Renal cortex interstitium (tissue), 11 donors: Measurements from ENCODE around the gene LAPTM5. TPM values are rescaled to one million over a fixed set of nuclear protein-coding genes. Genes with fewer than 3 reads are reported as not detected.
A peak's percentile ranks its signal among the peaks of the same experiment; 100 is the strongest.

Source experiments
- DNase-seq, 11 donors: peaks; one replicate each; pipeline ENCODE4 v3.0.0-alpha.2; 2013; ENCODE audit warnings: low read depth in 9 of 11, low spot score in 4 of 11; ENCODE audit errors: extremely low read depth in 1 of 11
- polyA plus RNA-seq, 3 donors: library from polyadenylated mRNA; unstranded; fragments of 120-200 nt; gene quantifications; one replicate each; pipeline ENCODE4 v1.2.1, GENCODE V29; 2013; ENCODE audit not compliant: insufficient read length in 3 of 3

The LAPTM5 gene
- polyA plus RNA-seq, 3 donors = 14.1 to 16.8 (median 16.1) TPM

DNA sequence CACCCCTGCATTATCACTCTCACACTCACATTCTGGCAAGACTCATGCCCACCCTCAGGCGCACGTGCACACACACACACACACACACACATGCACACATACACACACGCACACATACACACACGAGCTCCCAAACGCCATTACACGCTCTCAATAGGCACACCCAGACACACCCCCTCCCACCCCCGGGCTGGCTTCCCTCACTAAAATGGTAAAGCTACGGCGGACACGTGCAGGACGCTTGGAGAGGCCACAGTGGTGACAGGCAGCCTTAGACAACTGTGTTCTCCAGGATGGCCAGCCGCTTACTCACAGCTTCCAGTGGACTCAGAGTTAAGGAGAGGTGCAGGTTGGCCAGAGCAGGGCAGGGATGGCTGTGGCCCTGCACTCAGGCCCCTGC lies 44.3 kb downstream of the LAPTM5 start:
- DNase-seq = no peak

DNA sequence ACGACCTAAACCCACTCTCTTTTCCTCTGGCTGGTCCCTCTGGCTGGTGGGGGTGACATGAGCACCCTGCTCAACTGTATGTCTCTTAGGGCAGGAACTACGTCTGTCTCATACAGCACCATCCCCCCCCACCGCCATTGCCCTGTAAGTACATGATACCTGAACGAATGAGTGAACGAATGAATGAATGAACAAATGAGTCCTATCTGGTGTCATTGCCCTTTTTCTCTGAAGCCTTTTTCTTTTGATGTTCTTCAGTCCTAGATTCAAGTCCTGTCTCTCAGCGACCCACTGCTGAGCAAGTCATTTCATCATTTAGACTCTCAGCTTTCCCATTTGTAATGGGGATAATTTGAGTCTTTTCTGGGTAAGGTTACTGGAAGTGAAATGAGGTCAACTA lies 45.0 kb downstream of the LAPTM5 start:
- no peak for DNase-seq

DNA sequence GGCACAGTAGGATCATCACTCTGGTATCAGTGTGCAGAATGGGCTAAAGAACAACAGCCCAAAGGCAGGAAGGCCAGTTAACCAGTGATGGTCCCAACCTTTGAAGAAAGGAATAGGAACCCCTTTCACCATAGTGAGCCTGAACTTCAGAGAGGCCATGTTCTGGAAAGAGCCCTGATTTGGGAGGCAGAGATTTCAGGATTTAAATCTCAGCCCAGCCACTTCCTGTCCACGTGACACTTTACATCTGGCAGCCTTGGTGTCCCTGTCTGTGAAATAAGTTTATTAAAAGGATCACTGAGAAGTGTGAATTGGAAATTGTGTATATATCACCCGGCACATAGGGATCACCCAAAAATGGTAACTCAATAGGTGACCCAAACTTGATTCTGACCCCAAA lies 47.2 kb downstream of the LAPTM5 start:
- DNase-seq = no peak

DNA sequence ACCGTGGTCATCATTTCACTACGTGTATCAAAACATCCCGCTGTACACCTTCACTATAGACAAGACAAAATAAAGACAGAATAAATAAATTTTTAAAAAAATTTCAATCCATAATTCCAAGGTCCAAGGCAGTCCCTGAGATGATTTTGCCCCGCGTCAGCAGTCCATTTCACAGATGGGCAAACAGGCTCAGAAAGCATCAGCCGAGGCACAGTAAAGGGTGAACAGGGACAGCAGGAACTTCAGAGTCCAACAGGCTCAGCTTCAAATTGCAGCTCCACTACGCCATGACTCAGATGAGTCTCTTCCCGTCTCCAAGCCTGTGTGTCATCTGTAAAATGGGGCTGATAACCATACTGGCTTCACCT lies 49.2 kb downstream of the LAPTM5 start:
- DNase-seq = no peak

DNA sequence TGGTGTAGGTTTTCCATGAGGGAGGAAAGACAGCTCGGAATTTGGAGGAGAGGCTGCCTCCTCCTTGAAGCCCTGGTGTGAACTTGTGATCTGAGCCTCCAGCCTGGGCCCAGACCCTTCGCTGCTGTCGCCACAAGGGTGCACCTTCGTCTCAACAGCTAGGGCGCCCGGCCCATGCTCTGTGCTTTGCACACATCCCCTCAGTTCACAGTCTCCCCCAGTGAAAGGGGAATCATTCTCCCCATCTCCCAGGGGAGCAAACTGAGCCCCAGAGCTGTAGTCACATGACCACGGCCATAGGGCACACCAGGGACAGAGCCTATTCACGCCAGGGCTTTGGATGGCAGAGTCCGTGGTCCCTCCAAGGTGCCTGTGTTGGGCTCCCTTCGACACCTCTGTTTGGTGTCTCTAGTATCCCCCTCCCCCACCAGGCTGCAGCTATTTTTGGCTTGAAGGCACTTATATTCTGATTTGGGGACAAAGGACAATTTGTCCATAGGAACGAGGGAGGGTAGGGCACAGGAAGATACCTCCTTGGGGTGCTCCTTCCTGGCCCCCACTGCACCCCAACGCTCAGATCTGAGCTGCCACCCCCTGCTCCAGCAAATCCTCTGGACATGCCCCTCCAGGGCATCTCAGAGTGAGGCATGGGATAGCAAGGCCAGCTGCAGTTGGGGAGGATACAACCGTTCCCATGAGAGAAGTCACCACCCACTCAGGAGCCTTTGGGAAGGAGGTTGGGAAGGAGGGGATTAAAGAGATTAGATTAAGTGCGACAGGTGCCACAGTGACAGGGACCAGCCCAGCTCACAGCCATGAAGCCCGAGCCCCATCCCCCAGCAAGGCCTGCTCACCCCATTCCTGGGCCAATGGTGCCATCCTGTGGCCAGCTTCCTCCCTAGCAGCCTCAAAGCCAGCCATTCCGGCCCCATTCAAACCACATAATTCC lies 49.9 kb downstream of the LAPTM5 start:
- peak in 8 of 11 donors; percentile 43 to 69 (median 59) for DNase-seq

DNA sequence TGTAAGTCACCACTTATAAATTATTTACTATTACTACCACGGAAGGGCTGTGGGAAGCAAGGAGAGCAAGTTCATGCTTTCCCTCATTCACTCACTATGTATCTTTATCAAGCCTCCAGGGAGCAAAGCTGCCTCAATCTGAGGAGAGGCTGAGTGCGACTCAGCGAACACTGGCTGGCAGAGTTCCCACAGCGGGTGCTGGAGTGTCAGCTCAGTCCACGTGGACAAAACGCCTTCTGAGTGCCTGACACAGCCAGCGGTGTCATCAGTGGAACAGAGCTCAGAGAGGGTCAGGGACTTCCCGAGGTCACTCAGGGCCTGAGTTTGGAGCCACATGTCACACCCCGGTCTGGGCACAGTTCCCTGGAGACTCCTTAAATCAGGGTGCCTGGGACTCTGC lies 51.0 kb downstream of the LAPTM5 start:
- no peak for DNase-seq

DNA sequence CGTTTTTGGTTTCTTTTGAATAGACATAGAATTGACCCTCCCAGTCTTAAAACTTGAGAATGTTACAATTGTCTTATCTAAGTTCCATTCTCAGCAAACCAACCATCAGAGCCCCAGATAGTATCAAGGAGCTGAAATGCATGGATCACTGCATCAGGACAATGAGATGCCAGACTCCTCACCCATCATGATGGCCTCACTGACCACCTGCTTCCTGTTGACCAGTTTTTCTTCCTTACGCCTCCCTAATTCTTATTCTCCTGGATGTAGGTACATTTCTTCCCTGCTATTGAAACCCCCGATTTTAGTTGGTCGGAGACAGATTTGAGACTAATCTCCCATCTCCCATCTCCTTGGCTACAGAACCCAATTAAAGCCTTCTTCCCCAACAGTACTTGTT lies 51.9 kb downstream of the LAPTM5 start:
- DNase-seq = no peak

DNA sequence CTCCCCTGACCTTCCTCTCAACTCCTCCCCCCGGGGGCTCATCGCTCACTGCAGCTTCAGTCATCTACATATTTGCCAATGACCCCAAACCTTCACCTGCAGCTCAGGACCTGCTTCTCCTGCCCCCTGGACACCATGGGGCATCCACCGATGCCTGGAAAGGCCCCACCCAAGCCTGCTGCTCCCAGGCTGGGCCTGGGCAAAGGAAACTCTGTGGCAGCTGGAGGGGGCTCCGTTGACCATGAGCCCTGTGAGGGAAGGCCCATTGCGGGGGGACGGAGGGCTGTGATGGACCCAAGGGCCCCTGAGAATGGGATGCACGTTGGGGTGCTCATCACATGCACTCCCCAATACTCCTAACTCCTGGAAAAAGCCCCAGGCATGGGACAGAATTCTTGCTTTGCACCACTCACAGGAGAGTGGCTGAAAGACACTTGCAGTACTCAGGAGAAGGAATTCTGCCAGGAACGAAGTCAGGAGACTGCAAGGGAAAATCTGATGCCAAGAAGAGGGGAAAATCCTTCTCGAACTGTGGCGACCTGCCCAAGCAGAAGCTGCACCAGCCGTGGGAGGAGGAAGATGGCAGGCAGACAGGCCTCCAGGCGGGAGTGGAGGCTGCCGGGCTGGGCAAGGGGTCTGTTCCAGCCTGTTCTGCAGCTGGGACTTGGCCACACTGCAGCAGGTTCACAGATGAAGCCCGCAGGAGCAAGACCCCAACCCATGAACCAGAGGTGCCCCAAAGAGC lies 52.6 kb downstream of the LAPTM5 start:
- no peak for DNase-seq

DNA sequence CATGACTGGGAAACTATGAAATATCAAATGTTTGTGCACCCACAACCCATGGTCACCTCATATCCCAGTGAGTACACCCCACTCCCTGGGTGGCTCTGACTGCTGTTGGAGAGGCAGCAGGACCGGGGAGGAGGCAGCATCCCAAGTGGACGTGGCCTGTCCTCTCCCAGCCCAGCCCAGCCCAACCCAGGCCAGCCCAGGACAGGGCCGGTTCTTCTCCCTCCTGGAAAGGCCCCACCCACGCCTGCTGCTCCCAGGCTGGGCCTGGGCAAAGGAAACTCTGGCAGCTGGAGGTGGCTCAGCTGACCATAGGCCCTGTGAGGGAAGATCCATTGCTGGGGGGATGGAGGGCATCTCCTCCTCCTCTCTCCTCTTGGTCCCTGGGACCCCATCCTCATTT lies 53.3 kb downstream of the LAPTM5 start:
- DNase-seq = no peak

DNA sequence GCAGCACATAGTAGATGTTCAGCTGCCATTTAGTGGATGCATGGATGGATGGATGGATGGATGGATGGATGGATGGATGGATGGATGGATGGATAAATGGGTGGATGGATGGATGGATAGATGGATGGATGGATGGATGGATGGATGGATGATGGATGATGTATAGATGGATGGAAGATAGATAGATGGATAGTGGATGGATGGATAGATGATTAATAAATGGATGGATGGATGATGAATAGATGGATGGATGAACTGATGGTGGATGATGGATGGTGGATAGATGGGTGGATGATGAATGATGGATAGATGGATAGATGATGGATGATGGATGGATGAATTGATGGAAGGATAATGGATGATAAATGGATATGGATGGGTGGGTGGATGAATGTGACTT lies 54.8 kb downstream of the LAPTM5 start:
- no peak for DNase-seq

DNA sequence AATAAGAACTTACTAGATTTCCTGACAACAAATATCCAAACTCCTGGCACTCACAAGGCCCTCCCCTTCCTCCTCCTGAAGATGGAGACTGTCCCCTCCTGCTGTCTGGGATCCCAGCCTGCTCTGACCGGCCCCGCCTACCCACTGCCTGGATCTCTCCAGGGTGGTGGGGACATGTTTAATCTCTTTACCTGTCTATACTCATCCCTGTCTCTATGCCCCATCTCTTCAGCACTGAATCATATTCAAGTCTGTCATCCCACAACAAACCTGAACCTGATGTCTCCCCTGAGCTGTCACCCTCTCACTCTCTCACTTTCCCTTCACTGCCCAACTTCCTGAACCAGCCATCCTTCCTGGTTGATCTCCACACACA lies 56.3 kb downstream of the LAPTM5 start:
- no peak for DNase-seq

DNA sequence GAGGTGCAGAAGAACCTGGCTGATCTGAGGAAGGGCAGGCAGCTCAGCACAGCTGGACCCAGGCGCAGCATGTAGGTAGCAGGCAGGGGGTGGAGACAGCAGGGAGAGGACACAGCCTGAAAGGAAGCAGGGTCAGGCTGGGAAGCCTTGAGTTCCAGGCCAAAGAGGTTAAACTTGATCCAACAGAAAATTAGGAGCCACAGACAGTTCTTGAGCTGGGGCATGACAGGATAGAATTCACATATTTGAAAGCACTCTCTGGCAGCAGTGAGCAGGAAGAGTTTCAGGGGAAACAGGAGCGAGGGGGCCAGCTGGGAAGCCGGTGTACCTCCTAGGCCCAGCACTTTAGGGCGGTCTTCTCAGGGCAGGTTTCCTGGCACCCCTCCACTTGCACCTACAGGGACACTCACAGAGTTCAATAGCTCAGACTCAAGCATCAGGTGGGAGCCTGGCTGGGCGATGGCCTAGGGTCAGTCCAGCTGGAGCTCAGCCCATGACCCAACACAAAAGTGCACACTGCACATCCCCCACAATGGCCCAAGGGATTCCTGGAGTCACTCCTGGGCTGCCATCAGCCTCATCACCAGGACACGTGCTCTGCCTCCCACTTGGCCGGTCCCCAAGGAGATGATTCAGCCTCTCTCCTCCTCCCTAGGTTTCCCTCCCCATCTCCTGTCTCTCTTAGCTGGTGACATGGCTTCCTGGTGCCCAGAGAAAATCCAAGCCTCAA lies 56.9 kb downstream of the LAPTM5 start:
- DNase-seq = no peak

DNA sequence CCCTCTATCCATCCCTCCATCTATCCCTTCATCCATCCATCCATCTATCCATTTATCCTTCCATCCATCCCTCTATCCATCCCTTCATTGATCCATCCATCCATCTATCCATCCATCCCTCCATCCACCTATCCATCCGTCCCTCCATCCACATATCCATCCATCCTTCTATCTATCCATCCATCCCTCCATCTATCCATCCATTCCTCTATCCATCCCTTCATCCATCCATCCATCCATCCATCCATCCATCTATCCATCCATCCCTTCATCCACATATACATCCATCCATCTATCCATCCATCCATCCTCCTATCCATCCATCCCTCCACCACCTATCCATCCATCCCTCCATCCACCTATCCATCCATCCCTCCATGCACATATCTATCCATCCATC lies 57.8 kb downstream of the LAPTM5 start:
- DNase-seq = no peak

DNA sequence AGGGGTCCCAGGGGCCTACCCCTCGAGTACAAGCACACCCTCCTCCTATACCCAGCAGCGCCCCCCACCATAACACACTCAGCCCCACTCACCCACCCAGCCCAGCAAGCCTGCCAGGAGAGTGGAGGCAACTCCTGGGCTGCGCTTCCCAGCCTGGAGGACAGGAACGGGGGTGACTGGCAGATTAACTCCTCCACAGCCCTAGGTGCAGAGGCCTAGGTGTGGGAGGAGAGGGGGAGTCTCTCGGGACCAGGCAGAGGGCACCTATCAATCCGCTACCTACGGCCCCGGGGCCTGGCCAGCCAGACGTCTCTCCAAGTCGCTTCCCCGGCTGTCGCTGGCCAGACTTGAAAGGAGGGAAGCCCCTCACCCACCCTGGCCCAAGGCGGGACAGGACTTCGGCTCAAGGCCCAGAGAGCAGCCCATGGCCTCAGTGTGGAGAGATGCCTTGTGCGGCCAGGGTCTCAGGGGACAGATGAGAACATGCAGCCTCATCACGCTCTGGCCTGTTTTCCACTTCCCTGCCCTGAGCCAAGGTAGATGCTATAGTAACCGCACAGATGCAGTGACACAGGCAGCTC lies 59.1 kb downstream of the LAPTM5 start:
- DNase-seq = no peak

DNA sequence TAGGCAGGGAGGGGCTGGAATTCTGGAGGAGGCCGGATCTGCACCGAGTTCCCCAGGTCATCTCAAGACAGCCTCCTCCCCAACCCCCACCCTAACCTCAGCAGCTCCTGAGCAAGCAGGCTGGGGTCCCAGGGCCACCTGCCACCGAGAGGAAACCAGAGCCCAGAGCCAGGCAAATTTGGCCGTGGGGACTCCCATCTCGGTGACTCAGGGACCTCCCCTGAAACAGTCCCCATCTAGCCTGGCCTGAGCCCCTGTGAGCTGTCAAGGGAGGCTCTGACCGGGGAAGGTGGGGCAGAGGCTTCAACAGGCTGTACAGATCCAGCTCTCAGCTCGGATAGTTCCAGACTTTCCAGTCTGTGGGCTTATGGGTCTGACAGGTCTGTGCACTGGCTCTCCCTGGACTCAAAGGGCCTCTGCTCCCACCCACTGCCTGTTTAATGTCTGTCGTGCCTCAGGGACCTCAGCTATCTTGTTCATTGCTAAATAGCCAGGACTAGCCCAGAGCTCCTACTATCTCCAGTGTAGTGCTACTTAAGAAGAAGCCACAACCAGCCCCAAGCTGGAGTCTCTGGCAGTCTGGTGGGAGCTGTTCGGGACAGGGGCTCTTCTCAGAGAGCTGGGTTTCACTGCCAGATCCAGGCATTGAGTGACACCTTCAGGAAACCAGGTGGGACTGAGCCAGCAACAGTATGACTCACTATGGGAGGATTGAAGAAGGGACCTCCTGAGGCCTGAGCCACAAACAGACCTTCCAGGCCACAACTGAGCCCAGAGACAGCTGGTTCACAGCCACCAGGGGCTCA lies 59.8 kb downstream of the LAPTM5 start:
- no peak for DNase-seq

DNA sequence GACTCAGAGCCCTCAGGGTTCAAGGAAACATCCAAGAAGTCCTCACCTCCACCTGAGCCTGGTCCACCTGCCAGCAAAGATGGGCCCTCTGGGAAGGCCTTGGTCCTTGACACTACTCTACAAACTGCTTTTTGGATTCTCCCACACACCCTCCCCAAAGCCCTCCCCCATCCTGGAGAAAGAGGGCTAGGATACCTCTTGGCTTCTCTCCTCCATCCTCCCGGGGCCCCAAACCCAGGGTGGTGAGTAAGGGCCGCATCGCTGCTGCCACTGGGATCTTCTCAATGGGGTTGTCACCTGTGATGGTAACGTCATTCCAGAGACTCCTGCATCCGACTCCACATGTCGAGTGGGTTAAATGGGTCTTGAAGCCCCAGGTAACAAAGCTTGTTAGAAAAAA lies 60.7 kb downstream of the LAPTM5 start:
- no peak for DNase-seq

DNA sequence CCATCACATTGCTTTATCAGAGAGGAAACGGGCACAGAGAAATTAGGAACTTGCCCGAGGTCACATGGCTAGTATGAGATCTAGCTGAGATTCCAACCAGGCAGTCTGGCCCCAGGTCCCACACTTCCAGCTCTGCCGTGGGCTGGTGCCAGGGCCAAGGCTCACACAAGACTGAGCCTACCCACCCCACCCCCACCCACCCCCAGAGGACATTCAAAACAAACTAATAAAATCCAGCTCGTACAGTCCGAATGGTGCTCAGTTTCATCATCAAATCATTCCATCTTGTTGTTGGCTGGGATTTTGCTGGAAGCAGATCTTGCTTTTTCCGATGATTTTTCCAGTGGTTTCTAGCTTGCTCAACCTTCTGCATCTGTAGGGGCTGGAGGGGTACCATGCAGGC lies 62.1 kb downstream of the LAPTM5 start:
- no peak for DNase-seq

DNA sequence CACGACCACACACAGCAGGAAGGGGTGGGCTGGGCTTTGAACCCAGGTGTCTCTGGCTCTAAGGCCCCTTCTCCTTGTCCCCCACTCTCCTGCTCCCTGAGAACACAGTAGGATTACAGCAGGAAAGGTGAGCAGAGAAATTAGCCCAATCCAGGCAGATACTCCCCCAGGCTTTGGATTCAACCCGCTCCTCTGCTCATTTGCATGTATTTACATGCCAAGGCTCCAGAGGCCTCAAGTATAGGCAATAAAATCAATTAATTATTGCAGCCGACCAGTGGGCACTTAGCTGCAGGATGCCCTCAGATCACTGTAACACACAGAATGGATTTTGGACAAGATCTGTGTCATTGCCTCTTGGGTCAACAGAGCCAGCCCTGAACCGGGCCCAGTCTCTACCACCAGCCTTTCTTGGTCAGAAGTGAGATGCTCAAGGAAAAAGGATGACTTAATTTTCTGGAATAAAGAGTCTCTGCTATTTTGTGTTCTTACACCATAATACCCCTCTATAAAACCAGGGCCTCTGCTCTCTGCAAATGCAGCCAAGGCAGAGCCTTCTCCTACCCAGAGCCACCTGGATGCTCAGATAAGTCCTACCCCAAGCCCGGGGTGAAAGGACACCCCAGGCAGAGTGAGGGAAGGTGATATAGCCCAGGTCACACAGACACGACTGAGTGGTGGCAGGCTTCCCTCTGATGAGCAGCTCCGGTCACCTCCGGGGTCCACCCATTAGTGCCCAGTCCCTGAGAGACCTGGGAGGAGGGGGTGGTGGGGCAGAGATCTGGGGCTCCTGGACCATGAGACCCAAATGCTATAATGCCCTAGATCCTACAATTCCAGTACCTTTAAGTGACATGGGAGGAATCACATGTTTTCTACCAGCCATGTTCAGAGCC lies 63.0 kb downstream of the LAPTM5 start:
- no peak for DNase-seq
